ENCODE results near the gene DKKL1.
"Not testable (repeated sequence)": the region's sequence is repeated elsewhere in the genome, so short reads cannot be mapped to it uniquely, and the experiment has no call there.

DKKL1 gene

GRCh38 chr19:49326165-49326704, 37.4 kb upstream of the DKKL1 start:
- DNase-seq (ENCODE audit: low spot score): peak; percentile 77
- TF ChIP-seq, protein P1, sequence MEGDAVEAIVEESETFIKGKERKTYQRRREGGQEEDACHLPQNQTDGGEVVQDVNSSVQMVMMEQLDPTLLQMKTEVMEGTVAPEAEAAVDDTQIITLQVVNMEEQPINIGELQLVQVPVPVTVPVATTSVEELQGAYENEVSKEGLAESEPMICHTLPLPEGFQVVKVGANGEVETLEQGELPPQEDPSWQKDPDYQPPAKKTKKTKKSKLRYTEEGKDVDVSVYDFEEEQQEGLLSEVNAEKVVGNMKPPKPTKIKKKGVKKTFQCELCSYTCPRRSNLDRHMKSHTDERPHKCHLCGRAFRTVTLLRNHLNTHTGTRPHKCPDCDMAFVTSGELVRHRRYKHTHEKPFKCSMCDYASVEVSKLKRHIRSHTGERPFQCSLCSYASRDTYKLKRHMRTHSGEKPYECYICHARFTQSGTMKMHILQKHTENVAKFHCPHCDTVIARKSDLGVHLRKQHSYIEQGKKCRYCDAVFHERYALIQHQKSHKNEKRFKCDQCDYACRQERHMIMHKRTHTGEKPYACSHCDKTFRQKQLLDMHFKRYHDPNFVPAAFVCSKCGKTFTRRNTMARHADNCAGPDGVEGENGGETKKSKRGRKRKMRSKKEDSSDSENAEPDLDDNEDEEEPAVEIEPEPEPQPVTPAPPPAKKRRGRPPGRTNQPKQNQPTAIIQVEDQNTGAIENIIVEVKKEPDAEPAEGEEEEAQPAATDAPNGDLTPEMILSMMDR (IDR thresholded peaks at IDR 0.05; ENCODE audit: borderline replicate concordance, control extremely low read depth, extremely low read depth, insufficient read depth, missing control alignments): no peak
- in situ Hi-C loops (cut with MboI; ENCODE audit: low sequenced_read_pairs, unreplicated experiment): no loop called here

DNA sequence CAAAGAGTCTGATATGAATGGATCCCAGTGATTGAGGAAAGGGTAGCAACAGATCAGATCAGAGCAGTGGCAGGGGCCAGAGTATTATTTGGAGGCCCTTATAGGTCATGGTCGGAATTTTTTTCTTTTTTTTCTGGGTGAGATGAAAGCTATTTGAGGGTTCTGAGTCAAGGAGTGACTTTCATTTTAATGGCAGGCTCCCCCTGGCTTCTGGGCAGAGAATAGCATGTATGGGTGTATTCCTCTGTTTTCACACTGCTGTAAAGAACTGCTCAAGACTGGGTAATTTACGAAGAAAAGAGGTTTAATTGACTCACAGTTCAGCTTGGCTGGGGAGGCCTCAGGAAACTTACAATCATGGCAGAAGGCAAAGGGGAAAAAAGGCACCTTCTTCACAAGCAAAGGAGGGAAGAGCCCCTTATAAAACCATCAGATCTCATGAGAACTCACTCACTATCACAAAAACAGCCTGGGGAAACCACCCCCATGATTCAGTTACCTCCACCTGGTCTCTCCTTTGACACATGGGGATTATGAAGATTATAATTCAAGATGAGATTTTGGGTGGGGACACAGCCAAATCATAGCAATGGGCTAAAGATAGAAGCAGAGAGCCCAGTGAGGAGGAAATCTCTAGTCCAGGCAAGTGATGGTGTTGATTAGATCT, 35.7 kb upstream of the DKKL1 start:
- in situ Hi-C loops (cut with MboI; ENCODE audit: low sequenced_read_pairs, unreplicated experiment): no loop called here
- DNase-seq (ENCODE audit: low spot score): peak; percentile 63
- TF ChIP-seq, protein P1 (IDR thresholded peaks at IDR 0.05; ENCODE audit: borderline replicate concordance, control extremely low read depth, extremely low read depth, insufficient read depth, missing control alignments): peak; percentile 36

GRCh38 chr19:49328741-49329140, 34.9 kb upstream of the DKKL1 start:
- in situ Hi-C loops (cut with MboI; ENCODE audit: low sequenced_read_pairs, unreplicated experiment): no loop called here
- DNase-seq (ENCODE audit: low spot score): no peak

GRCh38 chr19:49331187-49331586, 32.5 kb upstream of the DKKL1 start:
- not testable (repeated sequence) for DNase-seq (ENCODE audit: low spot score)

More at GRCh38 chr19:49328741-49329140, 34.9 kb upstream of the DKKL1 start:
- TF ChIP-seq, protein P1 (IDR thresholded peaks at IDR 0.05; ENCODE audit: borderline replicate concordance, control extremely low read depth, extremely low read depth, insufficient read depth, missing control alignments): no peak

DNA sequence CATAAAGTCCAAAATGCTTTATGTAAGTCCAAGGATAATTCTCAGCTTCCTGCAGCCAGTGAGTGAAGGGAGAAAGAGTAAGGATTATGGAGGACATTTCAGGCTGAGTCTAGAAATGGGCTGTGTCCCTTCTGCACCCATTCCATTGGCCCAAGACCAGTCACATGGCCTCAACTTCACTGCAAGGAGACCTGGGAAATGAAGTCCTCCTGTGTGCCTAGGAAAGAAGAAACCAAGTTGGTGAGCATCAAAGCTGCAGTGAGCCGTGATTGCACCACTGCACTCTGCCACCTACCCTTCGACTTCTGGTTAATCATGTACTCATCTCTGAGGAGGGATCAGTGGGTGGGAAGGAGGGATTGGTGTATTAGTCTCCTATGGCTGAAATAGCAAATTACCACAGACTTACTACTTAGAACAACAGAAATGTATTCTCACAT, 32.0 kb upstream of the DKKL1 start:
- in situ Hi-C loops (cut with MboI; ENCODE audit: low sequenced_read_pairs, unreplicated experiment): no loop called here
- TF ChIP-seq, protein P1 (IDR thresholded peaks at IDR 0.05; ENCODE audit: borderline replicate concordance, control extremely low read depth, extremely low read depth, insufficient read depth, missing control alignments): no peak
- DNase-seq (ENCODE audit: low spot score): peak; percentile 75

More at GRCh38 chr19:49331187-49331586, 32.5 kb upstream of the DKKL1 start:
- in situ Hi-C loops (cut with MboI; ENCODE audit: low sequenced_read_pairs, unreplicated experiment): not testable (repeated sequence)

GRCh38 chr19:49332691-49333417, 30.8 kb upstream of the DKKL1 start:
- DNase-seq (ENCODE audit: low spot score); in situ Hi-C loops (cut with MboI; ENCODE audit: low sequenced_read_pairs, unreplicated experiment): not testable (repeated sequence)

- in situ Hi-C loops (cut with MboI; ENCODE audit: low sequenced_read_pairs, unreplicated experiment): no loop called here
- TF ChIP-seq, protein P1 (IDR thresholded peaks at IDR 0.05; ENCODE audit: borderline replicate concordance, control extremely low read depth, extremely low read depth, insufficient read depth, missing control alignments): no peak
- DNase-seq (ENCODE audit: low spot score): no peak
Observed at GRCh38 chr19:49333418-49333805, 30.3 kb upstream of the DKKL1 start.
